Muscle of leg (tissue), 11 donors: Measurements from ENCODE around the gene MADCAM1. TPM values are rescaled to one million over a fixed set of nuclear protein-coding genes. Genes with fewer than 3 reads are reported as not detected.

Source experiments
- DNase-seq: peaks from one replicate; pipeline ENCODE4 v3.0.0; 2013
- H3K27ac ChIP-seq: one replicate; pipeline ENCODE4 v1.5.1; 2013; ENCODE audit warnings: mild to moderate bottlenecking, low read length, control low read depth
- H3K27me3 ChIP-seq: one replicate; pipeline ENCODE4 v1.6.1; 2013; ENCODE audit warnings: low read length; ENCODE audit not compliant: control insufficient read depth, insufficient read depth
- H3K36me3 ChIP-seq: one replicate; pipeline ENCODE4 v1.6.1; 2013; ENCODE audit warnings: low read length; ENCODE audit not compliant: control insufficient read depth, insufficient read depth
- H3K4me1 ChIP-seq: one replicate; pipeline ENCODE4 v1.6.1; 2013; ENCODE audit warnings: low read length; ENCODE audit not compliant: control insufficient read depth, insufficient read depth
- H3K4me3 ChIP-seq: one replicate; pipeline ENCODE4 v1.5.1; 2013; ENCODE audit warnings: low read length, control low read depth
- H3K9me3 ChIP-seq: replicated peaks from 2 replicates; pipeline ENCODE4 v1.6.1; 2013; ENCODE audit warnings: low read depth, low read length; ENCODE audit not compliant: control insufficient read depth
- WGBS: methylation state at CpG from one replicate; pipeline ENCODE4 v1.1.5; 2013; ENCODE audit warnings: missing lambda C conversion rate; ENCODE audit not compliant: insufficient coverage; 5-methylcytosine and 5-hydroxymethylcytosine counted together
- polyA plus RNA-seq, 8 donors: library from polyadenylated mRNA; unstranded; fragments of 120-200 nt; gene quantifications; one replicate each; pipeline versions ENCODE4 v1.2.1 to v1.2.3, GENCODE V29; 2013; ENCODE audit warnings: inconsistent platforms in 1 of 8, low replicate concordance in 1 of 8; ENCODE audit not compliant: insufficient read length in 8 of 8, insufficient read depth in 1 of 8
- total RNA-seq: library from RNA; stranded (reverse); fragments of 120-200 nt; gene quantifications from one replicate; pipeline ENCODE4 v1.2.4, GENCODE V29; 2013

The MADCAM1 gene
- total and polyA plus RNA-seq, 9 donors, result 4.0 to 15.7 (median 10.3) TPM

DNA sequence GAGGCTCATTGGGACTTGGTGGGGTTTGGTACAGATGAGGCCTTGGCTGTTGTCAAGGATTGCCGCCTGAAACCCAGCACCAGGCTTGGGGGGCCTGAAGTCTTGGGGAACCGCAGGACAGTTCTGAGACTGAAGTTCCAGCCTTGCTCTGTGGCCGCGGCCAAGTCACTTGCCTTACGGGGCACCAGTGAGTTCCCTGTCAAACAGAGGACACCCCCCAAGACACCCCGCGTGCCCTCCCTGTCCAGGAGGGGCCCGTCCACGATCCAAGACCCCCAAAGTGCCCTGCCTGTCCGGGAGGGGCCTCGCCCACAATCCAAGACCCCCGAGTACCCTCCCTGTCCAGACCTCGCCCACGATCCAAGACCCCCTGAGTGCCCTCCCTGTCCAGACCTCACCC is 37.8 kb downstream of the MADCAM1 start:
- Histone ChIP-seq H3K27ac (peak overlapping the region; percentile 95), H3K4me1 (peaks cover 25% of the 10 kb centered on the region)

DNA sequence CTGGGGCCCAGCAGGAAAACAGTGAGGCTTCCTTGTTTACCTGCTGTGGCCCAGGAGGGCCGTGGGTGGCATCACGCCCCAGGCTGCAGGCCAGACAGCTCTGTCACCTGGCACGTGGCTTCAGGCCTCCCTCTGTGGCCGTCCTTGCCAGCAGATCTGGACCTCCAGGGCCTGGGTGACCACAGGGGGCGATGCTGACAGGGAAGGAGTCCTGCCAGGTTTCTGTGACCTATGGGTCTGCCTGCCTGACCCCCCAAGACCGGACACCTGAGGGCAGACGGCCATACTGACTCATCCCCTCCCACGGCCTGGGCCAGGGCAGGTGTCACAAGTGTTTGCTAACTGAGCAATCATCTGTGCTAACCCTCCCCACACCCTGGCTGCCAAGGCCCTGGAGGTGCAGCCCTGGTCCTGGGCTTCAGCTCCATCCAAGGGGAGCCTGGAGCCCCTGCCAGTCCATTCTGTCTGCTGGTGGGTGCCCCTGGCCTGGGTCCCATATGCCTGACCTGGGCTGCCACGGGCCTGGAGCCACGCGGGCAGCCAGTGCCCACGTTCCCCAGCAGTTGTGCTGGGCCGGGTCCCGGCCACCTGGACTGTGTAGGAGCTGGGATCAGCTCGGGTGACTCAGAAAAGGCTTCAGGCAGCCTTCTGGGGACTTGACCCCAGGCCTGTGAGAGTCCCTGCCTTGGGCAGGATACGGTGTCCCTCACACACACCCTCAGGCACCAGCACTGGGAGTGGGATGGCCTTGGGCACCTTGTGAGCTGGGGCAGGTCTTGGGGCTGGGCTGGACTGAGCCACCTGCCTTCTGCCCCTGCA is 38.9 kb downstream of the MADCAM1 start:
- Histone ChIP-seq H3K27ac (no peak overlapping the region), H3K36me3 (peaks cover 55% of the 10 kb centered on the region), H3K9me3 (no peaks in the 10 kb centered on the region), H3K4me3 (no peak overlapping the region), H3K27me3 (no peaks in the 10 kb centered on the region), H3K4me1 (peaks cover 25% of the 10 kb centered on the region)
- no peak for DNase-seq
- 75% methylated on average over 14 of the region's 16 CpGs for WGBS

More for the DNA sequence above, 37.8 kb downstream of the MADCAM1 start:
- Histone ChIP-seq H3K36me3 (peaks cover 47% of the 10 kb centered on the region), H3K4me3 (peak overlapping the region; percentile 85), H3K27me3 (no peaks in the 10 kb centered on the region), H3K9me3 (no peaks in the 10 kb centered on the region)
- no peak for DNase-seq
- WGBS, result 68% methylated on average over 13 of the region's 14 CpGs

DNA sequence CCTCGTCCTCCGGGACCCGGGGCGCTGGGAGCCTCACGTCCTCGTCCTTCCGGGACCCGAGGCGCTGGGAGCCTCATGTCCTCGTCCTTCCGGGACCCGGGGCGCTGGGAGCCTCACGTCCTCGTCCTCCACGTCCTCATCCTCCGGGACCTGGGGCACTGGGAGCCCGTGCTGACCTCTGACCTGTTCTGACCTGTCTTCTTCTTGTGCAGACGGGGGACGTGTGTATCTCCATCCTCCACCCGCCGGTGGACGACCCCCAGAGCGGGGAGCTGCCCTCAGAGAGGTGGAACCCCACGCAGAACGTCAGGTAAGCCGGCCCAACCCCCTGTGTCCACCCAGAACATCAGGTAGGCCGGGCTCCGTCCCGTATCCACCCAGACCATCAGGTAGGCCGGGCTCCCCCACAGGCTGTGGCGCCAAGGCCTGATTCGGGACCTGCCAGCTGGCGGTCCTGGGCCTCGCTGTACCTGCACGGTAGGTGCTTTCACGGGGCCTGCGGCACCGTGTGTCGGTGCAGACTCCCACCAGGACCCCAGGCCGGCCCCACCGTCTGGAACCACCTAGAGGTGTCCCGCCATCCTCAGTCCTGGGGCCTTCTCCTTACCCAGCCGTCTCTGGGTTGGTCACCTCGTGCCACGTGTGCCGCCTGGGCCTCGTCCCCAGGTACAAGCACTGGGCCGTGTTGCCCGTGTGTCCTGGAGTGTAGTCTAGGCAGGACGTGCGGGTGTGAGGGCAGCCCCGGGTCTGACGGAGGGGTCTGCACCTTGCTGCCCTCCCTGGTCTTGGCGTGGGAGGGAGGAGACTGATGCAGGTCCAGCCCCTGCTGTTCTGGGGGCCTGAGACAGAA is 40.0 kb downstream of the MADCAM1 start:
- WGBS, result 91% methylated on average over 50 of the region's 55 CpGs
- H3K4me3 ChIP-seq, result no peak overlapping the region
- no peak for DNase-seq
- no peaks in the 10 kb centered on the region for H3K9me3 ChIP-seq
- peaks cover 58% of the 10 kb centered on the region for H3K36me3 ChIP-seq
- peaks cover 19% of the 10 kb centered on the region for H3K4me1 ChIP-seq
- H3K27me3 ChIP-seq, result no peaks in the 10 kb centered on the region
- H3K27ac ChIP-seq, result no peak overlapping the region

DNA sequence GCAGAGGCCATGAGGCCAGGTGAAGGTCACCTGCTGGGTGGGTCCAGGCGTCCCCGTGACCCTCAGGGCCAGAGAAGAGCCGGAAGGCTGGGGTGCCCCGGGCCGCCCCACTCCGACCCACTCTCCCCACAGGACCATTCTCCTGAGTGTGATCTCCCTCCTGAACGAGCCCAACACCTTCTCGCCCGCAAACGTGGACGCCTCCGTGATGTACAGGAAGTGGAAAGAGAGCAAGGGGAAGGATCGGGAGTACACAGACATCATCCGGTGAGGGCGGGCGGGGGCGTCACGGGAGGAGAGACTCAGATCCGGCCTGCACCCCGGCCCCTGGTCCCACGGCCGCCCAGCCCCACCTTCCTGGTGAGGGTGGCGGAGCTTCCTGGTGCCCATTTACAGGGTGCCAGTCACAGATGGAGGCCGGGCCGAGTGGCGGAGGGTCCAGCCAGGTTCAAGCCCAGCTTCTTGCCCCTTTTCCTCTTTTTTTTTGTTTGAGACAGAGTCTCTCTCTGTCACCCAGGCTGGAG is 40.7 kb downstream of the MADCAM1 start:
- DNase-seq, result no peak
- 92% methylated on average over 16 of the region's 26 CpGs for WGBS
- Histone ChIP-seq H3K4me3 (no peak overlapping the region), H3K27ac (no peak overlapping the region), H3K36me3 (peaks cover 65% of the 10 kb centered on the region), H3K27me3 (no peaks in the 10 kb centered on the region), H3K9me3 (no peaks in the 10 kb centered on the region), H3K4me1 (peaks cover 19% of the 10 kb centered on the region)

DNA sequence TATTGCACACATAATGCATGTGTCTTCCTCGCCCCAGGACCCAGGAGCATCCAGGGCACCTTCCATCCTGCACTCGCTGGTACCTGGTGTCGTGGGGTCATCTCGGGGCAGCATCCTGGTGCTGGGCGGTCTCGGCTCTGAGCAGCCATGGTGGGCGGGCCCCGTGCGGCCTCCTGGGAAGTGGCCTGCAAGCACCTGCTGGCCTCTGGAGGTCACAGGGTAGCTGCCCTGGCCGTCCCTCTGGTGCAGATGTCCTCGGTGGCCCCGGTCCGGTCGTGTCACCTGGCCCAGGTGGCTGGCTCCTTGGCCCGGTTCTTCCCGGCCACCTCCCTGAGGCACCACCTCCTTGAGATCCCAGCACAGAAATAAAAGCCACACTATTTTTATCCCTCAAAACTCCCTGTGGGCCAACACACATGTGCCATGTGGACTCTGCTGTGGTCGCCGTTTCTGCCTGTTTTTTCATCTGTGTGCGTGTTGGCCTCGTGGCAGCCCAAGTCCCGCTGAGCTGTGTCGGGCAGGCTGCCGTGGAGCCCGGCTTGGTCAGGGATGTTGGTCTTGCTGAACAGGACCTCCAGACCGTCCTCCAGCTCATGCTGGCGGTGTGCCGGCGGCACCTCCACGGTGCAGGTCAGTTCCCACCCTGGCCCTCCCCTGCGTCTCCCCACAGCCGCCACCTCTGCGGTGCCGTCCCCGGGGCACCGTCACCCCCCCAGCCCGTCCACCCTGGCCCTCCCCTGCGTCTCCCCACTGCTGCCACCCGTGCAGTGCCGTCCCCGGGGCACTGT is 42.5 kb downstream of the MADCAM1 start:
- H3K4me1 ChIP-seq, result peaks cover 9% of the 10 kb centered on the region
- WGBS, result 83% methylated on average over 40 of the region's 40 CpGs
- H3K4me3 ChIP-seq, result no peak overlapping the region

DNA sequence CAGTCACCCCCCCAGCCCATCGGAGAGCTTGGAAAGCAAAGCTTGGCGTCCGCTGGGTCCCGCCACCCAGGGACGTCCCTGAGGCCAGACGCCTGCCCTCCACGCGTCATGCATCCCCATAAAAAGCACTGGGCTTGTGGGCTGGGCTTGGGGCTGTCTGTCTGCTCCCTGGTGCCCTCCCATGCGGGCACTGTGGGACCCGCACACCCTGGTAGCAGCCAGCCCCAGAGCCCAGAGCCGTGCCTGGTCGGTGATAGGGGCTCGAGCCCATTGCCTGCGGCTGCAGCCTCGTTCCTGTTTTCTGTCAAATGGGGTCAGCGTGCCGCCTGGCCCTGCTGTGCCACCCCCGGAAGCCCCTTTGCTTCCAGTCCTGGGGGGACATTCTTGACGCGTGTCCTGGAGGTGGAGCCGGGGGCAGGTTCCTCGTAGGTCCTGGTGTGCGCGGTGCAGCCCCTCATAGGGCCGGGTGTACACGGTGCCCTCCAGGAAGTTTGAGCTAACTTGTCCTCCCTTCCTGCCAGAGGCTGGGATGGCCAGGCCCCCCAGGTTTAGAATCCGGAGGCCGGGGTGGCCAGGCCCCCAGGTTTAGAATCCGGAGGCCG is 43.2 kb downstream of the MADCAM1 start:
- Histone ChIP-seq H3K36me3 (peaks cover 68% of the 10 kb centered on the region), H3K4me1 (peaks cover 4% of the 10 kb centered on the region), H3K27me3 (no peaks in the 10 kb centered on the region), H3K9me3 (no peaks in the 10 kb centered on the region), H3K4me3 (no peak overlapping the region), H3K27ac (no peak overlapping the region)
- 86% methylated on average over 24 of the region's 30 CpGs for WGBS
- DNase-seq, result no peak

More for the DNA sequence above, 42.5 kb downstream of the MADCAM1 start:
- no peaks in the 10 kb centered on the region for H3K27me3 ChIP-seq
- H3K9me3 ChIP-seq, result no peaks in the 10 kb centered on the region
- DNase-seq, result no peak
- H3K27ac ChIP-seq, result no peak overlapping the region
- H3K36me3 ChIP-seq, result peaks cover 72% of the 10 kb centered on the region

DNA sequence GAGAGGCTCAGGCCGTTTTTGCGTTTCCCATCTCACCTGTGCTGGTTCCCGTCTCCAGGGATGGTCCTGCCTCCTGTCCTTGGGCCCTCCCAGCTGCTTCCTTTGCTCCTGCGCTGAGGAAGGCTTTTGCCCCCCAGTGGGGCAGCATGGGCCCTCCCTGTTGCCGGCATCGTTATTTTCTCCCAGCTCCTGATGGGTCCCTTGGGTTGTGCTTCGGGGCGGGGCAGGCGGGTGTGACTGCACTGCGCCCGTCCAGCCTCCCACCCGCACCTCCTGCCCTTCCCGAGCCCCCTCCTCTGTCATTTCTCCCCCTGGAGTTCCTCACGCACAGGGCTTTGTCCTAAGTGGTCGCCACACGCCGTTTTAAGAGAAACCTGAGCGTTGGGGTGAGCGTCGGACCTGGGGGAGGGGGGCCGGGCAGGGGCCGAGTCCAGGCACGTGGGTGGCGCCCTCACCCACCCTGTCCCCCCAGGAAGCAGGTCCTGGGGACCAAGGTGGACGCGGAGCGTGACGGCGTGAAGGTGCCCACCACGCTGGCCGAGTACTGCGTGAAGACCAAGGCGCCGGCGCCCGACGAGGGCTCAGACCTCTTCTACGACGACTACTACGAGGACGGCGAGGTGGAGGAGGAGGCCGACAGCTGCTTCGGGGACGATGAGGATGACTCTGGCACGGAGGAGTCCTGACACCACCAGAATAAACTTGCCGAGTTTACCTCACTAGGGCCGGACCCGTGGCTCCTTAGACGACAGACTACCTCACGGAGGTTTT is 44.8 kb downstream of the MADCAM1 start:
- DNase-seq, result no peak
- Histone ChIP-seq H3K9me3 (no peaks in the 10 kb centered on the region), H3K27ac (no peak overlapping the region), H3K4me1 (no peaks in the 10 kb centered on the region), H3K36me3 (peaks cover 54% of the 10 kb centered on the region), H3K27me3 (no peaks in the 10 kb centered on the region), H3K4me3 (no peak overlapping the region)
- 84% methylated on average over 51 of the region's 51 CpGs for WGBS

DNA sequence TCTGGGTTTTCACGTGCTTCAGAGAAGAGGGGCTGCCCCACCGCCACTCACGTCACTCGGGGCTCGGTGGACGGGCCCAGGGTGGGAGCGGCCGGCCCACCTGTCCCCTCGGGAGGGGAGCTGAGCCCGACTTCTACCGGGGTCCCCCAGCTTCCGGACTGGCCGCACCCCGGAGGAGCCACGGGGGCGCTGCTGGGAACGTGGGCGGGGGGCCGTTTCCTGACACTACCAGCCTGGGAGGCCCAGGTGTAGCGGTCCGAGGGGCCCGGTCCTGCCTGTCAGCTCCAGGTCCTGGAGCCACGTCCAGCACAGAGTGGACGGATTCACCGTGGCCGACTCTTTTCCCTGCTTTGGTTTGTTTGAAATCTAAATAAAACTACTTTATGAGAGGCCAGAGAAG is 45.4 kb downstream of the MADCAM1 start:
- H3K4me1 ChIP-seq, result no peaks in the 10 kb centered on the region
- no peaks in the 10 kb centered on the region for H3K9me3 ChIP-seq
- no peak for DNase-seq
- no peaks in the 10 kb centered on the region for H3K27me3 ChIP-seq
- H3K27ac ChIP-seq, result no peak overlapping the region
- no peak overlapping the region for H3K4me3 ChIP-seq
- H3K36me3 ChIP-seq, result peaks cover 48% of the 10 kb centered on the region
- 78% methylated on average over 19 of the region's 26 CpGs for WGBS
